ENCODE results near the gene CEBPA.

- no peak for TF ChIP-seq POLR2A (IDR thresholded peaks at IDR 0.05)
- TF ChIP-seq, protein P1, sequence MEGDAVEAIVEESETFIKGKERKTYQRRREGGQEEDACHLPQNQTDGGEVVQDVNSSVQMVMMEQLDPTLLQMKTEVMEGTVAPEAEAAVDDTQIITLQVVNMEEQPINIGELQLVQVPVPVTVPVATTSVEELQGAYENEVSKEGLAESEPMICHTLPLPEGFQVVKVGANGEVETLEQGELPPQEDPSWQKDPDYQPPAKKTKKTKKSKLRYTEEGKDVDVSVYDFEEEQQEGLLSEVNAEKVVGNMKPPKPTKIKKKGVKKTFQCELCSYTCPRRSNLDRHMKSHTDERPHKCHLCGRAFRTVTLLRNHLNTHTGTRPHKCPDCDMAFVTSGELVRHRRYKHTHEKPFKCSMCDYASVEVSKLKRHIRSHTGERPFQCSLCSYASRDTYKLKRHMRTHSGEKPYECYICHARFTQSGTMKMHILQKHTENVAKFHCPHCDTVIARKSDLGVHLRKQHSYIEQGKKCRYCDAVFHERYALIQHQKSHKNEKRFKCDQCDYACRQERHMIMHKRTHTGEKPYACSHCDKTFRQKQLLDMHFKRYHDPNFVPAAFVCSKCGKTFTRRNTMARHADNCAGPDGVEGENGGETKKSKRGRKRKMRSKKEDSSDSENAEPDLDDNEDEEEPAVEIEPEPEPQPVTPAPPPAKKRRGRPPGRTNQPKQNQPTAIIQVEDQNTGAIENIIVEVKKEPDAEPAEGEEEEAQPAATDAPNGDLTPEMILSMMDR (IDR thresholded peaks at IDR 0.05) = no peak
Measured at GRCh38 chr19:33288666-33289065, 13.7 kb downstream of the CEBPA start.

Data from ovary (tissue), 3 donors.